ENCODE results near the gene XCR1. TPM values are rescaled to one million over a fixed set of nuclear protein-coding genes. Genes with fewer than 3 reads are reported as not detected.
"Not testable (repeated sequence)": the region's sequence is repeated elsewhere in the genome, so short reads cannot be mapped to it uniquely, and the experiment has no call there.

XCR1 gene
- polyA plus RNA-seq, 1 experiment: not detected

DNA sequence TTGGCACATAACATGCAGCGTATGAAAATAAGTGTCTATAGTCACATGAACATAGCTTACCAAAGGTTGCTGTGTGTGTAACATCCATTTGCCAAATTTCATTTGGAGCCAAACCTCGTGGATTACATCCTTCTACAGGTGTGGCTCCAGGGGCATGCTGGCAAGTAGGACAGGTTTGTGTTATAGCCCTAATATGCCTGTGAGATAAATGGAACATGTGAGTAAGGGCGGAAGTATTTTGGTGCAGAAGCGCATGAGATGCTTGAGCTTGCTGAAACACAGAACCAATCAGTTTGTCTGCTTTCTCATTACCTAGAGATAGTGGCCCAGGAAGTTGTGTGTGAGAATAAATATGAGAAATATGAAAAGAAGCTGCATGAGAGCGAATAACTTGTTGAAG lies 21.8 kb upstream of the XCR1 start:
- no peak for TF ChIP-seq CTCF (IDR thresholded peaks at IDR 0.05; ENCODE audit: insufficient read depth, low read depth, low read length)
- POLR2A ChIA-PET: no interaction called here
- no peak for DNase-seq (ENCODE audit: low read depth)
- Histone ChIP-seq H3K4me3 (ENCODE audit: low read depth, low read length) (no peak overlapping the region), H3K36me3 (ENCODE audit: control insufficient read depth, insufficient read depth, low read length) (no peaks in the 10 kb centered on the region), H3K27me3 (ENCODE audit: control insufficient read depth, insufficient read depth, low read length) (peaks cover 7% of the 10 kb centered on the region; the same call in 1 of the 2 replicates)
- CTCF ChIA-PET: no interaction called here

DNA sequence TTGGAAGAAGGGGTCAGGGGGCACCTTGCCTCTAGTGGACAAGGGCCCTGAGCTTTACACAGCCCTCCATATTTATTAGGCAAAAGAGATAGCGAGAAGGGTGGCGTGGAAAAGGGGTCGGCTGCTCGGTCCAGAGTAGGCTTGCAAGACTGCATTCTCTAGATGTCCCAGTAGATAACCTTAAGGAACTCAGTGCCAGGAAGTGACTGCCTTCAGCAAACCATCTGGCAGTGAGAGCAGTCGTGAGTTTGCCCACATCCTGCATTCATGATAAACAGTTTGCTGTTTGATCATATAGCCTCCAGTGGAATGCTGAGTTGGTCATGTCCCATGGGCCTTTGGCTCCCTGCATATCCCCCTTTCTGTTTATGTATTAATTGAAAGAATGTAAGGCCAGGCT lies 18.9 kb upstream of the XCR1 start:
- H3K36me3 ChIP-seq (ENCODE audit: control insufficient read depth, insufficient read depth, low read length); POLR2A ChIA-PET; DNase-seq (ENCODE audit: low read depth); H3K4me3 ChIP-seq (ENCODE audit: low read depth, low read length); H3K27me3 ChIP-seq (ENCODE audit: control insufficient read depth, insufficient read depth, low read length): not testable (repeated sequence)
- CTCF ChIA-PET: interaction anchor here (0.7 to 1.7 kb wide), 2 partner anchors 13 to 32 kb away, joined by 3 to 4 read pairs; no protein-coding TSS in a partner anchor

DNA sequence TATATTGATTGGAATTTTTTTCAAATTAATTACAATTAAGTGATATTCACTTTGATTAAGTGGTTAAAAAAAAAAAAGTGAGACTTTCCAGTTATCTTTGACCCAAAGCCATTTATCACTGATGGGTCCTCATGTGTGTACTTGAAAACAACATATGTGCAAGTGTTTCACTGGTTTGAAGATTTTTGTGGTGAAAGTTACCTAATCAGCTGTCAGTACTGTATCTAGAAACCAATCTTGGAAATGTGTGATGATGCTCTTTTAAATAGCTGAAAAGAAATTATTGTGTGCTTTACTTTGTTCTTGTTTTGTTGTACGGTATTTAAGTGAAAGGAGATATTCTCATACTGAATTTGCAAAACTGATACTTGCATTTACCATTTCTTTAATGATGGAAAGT lies 11.6 kb upstream of the XCR1 start:
- H3K4me3 ChIP-seq (ENCODE audit: low read depth, low read length): no peak overlapping the region
- TF ChIP-seq CTCF (IDR thresholded peaks at IDR 0.05; ENCODE audit: insufficient read depth, low read depth, low read length): no peak
- CTCF ChIA-PET: no interaction called here
- POLR2A ChIA-PET: no interaction called here
- H3K27me3 ChIP-seq (ENCODE audit: control insufficient read depth, insufficient read depth, low read length): peaks cover 3% of the 10 kb centered on the region
- DNase-seq (ENCODE audit: low read depth): no peak
- H3K36me3 ChIP-seq (ENCODE audit: control insufficient read depth, insufficient read depth, low read length): no peaks in the 10 kb centered on the region

GRCh38 chr3:46038071-46038470 lies 10.8 kb upstream of the XCR1 start:
- DNase-seq (ENCODE audit: low read depth); H3K4me3 ChIP-seq (ENCODE audit: low read depth, low read length); H3K36me3 ChIP-seq (ENCODE audit: control insufficient read depth, insufficient read depth, low read length); H3K27me3 ChIP-seq (ENCODE audit: control insufficient read depth, insufficient read depth, low read length); POLR2A ChIA-PET; CTCF ChIA-PET: not testable (repeated sequence)

GRCh38 chr3:46036191-46036590 lies 8.9 kb upstream of the XCR1 start:
- DNase-seq (ENCODE audit: low read depth): no peak
- ChIA-PET CTCF (no interaction called here), POLR2A (no interaction called here)
- Histone ChIP-seq H3K27me3 (ENCODE audit: control insufficient read depth, insufficient read depth, low read length) (peaks cover 4% of the 10 kb centered on the region), H3K4me3 (ENCODE audit: low read depth, low read length) (no peak overlapping the region), H3K36me3 (ENCODE audit: control insufficient read depth, insufficient read depth, low read length) (no peaks in the 10 kb centered on the region)
- no peak for TF ChIP-seq CTCF (IDR thresholded peaks at IDR 0.05; ENCODE audit: insufficient read depth, low read depth, low read length)

- H3K36me3 ChIP-seq (ENCODE audit: control insufficient read depth, insufficient read depth, low read length): no peaks in the 10 kb centered on the region
- TF ChIP-seq CTCF (IDR thresholded peaks at IDR 0.05; ENCODE audit: insufficient read depth, low read depth, low read length): no peak
- no peak for DNase-seq (ENCODE audit: low read depth)
- peaks cover 4% of the 10 kb centered on the region for H3K27me3 ChIP-seq (ENCODE audit: control insufficient read depth, insufficient read depth, low read length)
- ChIA-PET POLR2A (no interaction called here), CTCF (no interaction called here)
- no peak overlapping the region for H3K4me3 ChIP-seq (ENCODE audit: low read depth, low read length)
Observed at GRCh38 chr3:46031747-46032146, 4.5 kb upstream of the XCR1 start.

Data from BJ (cell line).